Vagina (tissue), 2 donors: Measurements from ENCODE around the gene ZMAT5. TPM values are rescaled to one million over a fixed set of nuclear protein-coding genes. Genes with fewer than 3 reads are reported as not detected.

Source experiments
- DNase-seq, 2 donors: peaks; one replicate each; pipeline ENCODE4 v3.0.0-alpha.2; 2017; ENCODE audit errors: extremely low spot score in 2 of 2
- H3K27ac ChIP-seq: fragments of 200-600 bp; sonication (generic); one replicate; pipeline ENCODE4 v1.5.1; 2019
- H3K27me3 ChIP-seq: fragments of 200-600 bp; sonication (generic); one replicate; pipeline ENCODE4 v1.5.1; 2019
- H3K36me3 ChIP-seq, 2 donors: fragments of 200-600 bp; sonication (generic); one replicate each; pipeline ENCODE4 v1.5.1; 2017 to 2019
- H3K4me1 ChIP-seq: fragments of 200-600 bp; sonication (generic); one replicate; pipeline ENCODE4 v1.5.1; 2019
- H3K4me3 ChIP-seq, 2 donors: fragments of 200-600 bp; sonication (generic); 1 replicate in 1 of 2; 2 replicates in 1 of 2; pipeline ENCODE4 v1.5.1; 2016 to 2019
- H3K9me3 ChIP-seq: fragments of 200-600 bp; sonication (generic); one replicate; pipeline ENCODE4 v1.5.1; 2019
- POLR2A ChIP-seq, 2 donors: fragments of 450-650 bp; IDR thresholded peaks; one replicate each; pipeline ENCODE4 v1.6.1; 2017; ENCODE audit warnings: antibody characterized with exemption in 2 of 2, mild to moderate bottlenecking in 2 of 2, moderate library complexity in 2 of 2
- POLR2AphosphoS5 ChIP-seq, 2 donors: sonication (generic); formaldehyde crosslinking; IDR thresholded peaks; one replicate each; pipeline ENCODE4 v1.9.0; 2017; ENCODE audit warnings: antibody characterized with exemption in 2 of 2, mild to moderate bottlenecking in 2 of 2, low read depth in 1 of 2; ENCODE audit not compliant: insufficient read depth in 1 of 2
- intact Hi-C: fragments of 100-400 bp; cut with DNase I; formaldehyde crosslinking; loops from one replicate; pipeline ENCODE4 v1.15.1; 2023
- total RNA-seq: library from RNA; depleted of rRNA; stranded (reverse); fragments of >200 nt; gene quantifications from one replicate; pipeline ENCODE4 v1.2.3, GENCODE V29; 2016
- TF ChIP-seq, protein P1 (sequence below), 3 experiments: fragments of 450-650 bp in 2 of 3; fragments of 200-600 bp in 1 of 3; sonication (generic) in 1 of 3; IDR thresholded peaks; one replicate each; pipeline ENCODE4 v1.5.1; 2017 to 2019; ENCODE audit warnings: antibody characterized with exemption in 3 of 3, mild to moderate bottlenecking in 2 of 3, moderate library complexity in 2 of 3

Gene ZMAT5
- total RNA-seq, 1 donor from 2014 or later, result 22.6 TPM

- H3K9me3 ChIP-seq, result no peaks in the 10 kb centered on the region
- TF ChIP-seq, protein P1, sequence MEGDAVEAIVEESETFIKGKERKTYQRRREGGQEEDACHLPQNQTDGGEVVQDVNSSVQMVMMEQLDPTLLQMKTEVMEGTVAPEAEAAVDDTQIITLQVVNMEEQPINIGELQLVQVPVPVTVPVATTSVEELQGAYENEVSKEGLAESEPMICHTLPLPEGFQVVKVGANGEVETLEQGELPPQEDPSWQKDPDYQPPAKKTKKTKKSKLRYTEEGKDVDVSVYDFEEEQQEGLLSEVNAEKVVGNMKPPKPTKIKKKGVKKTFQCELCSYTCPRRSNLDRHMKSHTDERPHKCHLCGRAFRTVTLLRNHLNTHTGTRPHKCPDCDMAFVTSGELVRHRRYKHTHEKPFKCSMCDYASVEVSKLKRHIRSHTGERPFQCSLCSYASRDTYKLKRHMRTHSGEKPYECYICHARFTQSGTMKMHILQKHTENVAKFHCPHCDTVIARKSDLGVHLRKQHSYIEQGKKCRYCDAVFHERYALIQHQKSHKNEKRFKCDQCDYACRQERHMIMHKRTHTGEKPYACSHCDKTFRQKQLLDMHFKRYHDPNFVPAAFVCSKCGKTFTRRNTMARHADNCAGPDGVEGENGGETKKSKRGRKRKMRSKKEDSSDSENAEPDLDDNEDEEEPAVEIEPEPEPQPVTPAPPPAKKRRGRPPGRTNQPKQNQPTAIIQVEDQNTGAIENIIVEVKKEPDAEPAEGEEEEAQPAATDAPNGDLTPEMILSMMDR (IDR thresholded peaks at IDR 0.05), result no peak
- TF ChIP-seq POLR2A (IDR thresholded peaks at IDR 0.05), result no peak
- no peak for TF ChIP-seq POLR2AphosphoS5 (IDR thresholded peaks at IDR 0.05; ENCODE audit: insufficient read depth in 1 of 2, low read depth in 1 of 2)
- H3K36me3 ChIP-seq, result no peaks in the 10 kb centered on the region
- no peaks in the 10 kb centered on the region for H3K4me1 ChIP-seq
- H3K27me3 ChIP-seq, result no peaks in the 10 kb centered on the region
- no peak overlapping the region for H3K4me3 ChIP-seq
- intact Hi-C loops, result no loop called here
- no peak for DNase-seq
- no peak overlapping the region for H3K27ac ChIP-seq
These were observed 15.1 kb downstream of the ZMAT5 start for GRCh38 chr22:29751669-29752068.

DNA sequence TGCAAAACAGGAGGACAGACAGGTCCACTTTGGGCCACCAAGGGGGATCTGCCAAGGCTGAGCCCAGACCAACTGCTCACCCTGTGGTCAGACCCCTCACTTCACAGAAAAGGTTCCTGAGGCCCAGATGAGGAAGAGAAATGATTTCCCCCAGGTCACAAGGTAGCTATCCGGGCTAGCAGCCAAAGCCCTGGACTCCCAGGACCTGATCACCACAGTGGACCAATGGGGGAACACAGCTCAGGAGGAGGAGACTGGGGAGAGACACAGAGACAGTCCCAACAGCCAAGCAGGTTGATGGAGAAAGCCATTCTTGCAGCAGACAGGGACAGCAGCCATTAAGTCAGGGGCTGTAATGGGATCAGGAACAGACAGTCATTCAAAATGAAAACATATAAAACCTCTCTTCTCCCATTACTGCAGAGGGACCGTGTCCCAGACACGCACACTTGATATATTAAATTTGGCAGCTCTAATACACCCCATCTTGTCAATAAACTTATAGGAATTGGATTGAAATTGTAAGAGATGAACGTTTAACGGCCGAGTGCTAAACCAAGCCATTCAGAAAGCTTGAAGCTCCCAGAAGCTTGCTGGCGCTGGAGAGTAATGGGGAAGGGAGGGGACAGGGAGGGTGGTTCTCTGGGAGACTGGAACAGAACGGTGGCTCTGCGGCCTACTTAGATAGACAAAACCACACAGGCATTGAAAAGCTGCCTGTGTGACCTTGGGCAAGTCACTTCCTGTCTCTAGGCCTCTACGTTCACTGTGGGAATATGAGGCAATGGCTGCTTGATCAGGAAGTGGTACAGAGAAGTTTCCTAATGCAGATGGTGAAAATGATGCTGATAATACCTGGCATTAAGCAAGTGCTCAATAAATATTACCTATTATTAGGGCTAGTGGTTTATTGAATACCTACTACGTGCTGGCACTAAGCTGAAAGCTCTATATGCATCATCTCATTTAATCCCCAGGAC is 16.0 kb downstream of the ZMAT5 start:
- Histone ChIP-seq H3K36me3 (no peaks in the 10 kb centered on the region), H3K27ac (no peak overlapping the region), H3K27me3 (no peaks in the 10 kb centered on the region), H3K9me3 (no peaks in the 10 kb centered on the region), H3K4me1 (no peaks in the 10 kb centered on the region), H3K4me3 (no peak overlapping the region)
- intact Hi-C loops, result no loop called here
- no peak for TF ChIP-seq POLR2A (IDR thresholded peaks at IDR 0.05)
- TF ChIP-seq POLR2AphosphoS5 (IDR thresholded peaks at IDR 0.05; ENCODE audit: insufficient read depth in 1 of 2, low read depth in 1 of 2), result no peak
- TF ChIP-seq, protein P1 (IDR thresholded peaks at IDR 0.05), result no peak
- DNase-seq, result no peak

GRCh38 chr22:29750029-29750428 is 16.8 kb downstream of the ZMAT5 start:
- Histone ChIP-seq H3K27ac (no peak overlapping the region), H3K4me1 (peaks cover 7% of the 10 kb centered on the region), H3K9me3 (no peaks in the 10 kb centered on the region), H3K4me3 (no peak overlapping the region), H3K27me3 (no peaks in the 10 kb centered on the region), H3K36me3 (peaks cover 0 to 4% of the 10 kb centered on the region in 2 donors)
- TF ChIP-seq POLR2A (IDR thresholded peaks at IDR 0.05), result no peak
- TF ChIP-seq POLR2AphosphoS5 (IDR thresholded peaks at IDR 0.05; ENCODE audit: insufficient read depth in 1 of 2, low read depth in 1 of 2), result no peak
- TF ChIP-seq, protein P1 (IDR thresholded peaks at IDR 0.05), result no peak
- intact Hi-C loops, result no loop called here
- no peak for DNase-seq

- Histone ChIP-seq H3K4me1 (peaks cover 15% of the 10 kb centered on the region), H3K36me3 (peaks cover 0 to 4% of the 10 kb centered on the region in 2 donors), H3K4me3 (no peak overlapping the region), H3K9me3 (no peaks in the 10 kb centered on the region), H3K27me3 (no peaks in the 10 kb centered on the region), H3K27ac (no peak overlapping the region)
- intact Hi-C loops, result no loop called here
- peak in 1 of 2 donors; percentile 91 for DNase-seq
- no peak for TF ChIP-seq POLR2AphosphoS5 (IDR thresholded peaks at IDR 0.05; ENCODE audit: insufficient read depth in 1 of 2, low read depth in 1 of 2)
- TF ChIP-seq, protein P1 (IDR thresholded peaks at IDR 0.05), result no peak
- no peak for TF ChIP-seq POLR2A (IDR thresholded peaks at IDR 0.05)
These were observed 18.4 kb downstream of the ZMAT5 start for GRCh38 chr22:29748248-29748893.
